Large intestine (tissue), 3 donors: ENCODE data around the gene C10orf105. TPM values are rescaled to one million over a fixed set of nuclear protein-coding genes. Genes with fewer than 3 reads are reported as not detected.

Experiments used
- DNase-seq, 2 donors: peaks; one replicate each; pipeline versions ENCODE4 v3.0.0 to v3.0.0-alpha.2; 2013
- H3K27ac ChIP-seq: one replicate; pipeline ENCODE4 v1.5.1; 2013; ENCODE audit warnings: low read length
- H3K27me3 ChIP-seq: 2 replicates; pipeline ENCODE4 v1.6.1; 2013; ENCODE audit warnings: low read length; ENCODE audit not compliant: control insufficient read depth, insufficient read depth
- H3K36me3 ChIP-seq: 2 replicates; pipeline ENCODE4 v1.6.1; 2013; ENCODE audit warnings: low read length; ENCODE audit not compliant: control insufficient read depth, insufficient read depth
- H3K4me1 ChIP-seq: one replicate; pipeline ENCODE4 v1.6.1; 2013; ENCODE audit warnings: low read length; ENCODE audit not compliant: control insufficient read depth, insufficient read depth
- H3K4me3 ChIP-seq: one replicate; pipeline ENCODE4 v1.5.1; 2013; ENCODE audit warnings: low read length
- H3K9me3 ChIP-seq: one replicate; pipeline ENCODE4 v1.6.1; 2013; ENCODE audit warnings: mild to moderate bottlenecking, low read depth, low read length, moderate library complexity; ENCODE audit not compliant: control insufficient read depth
- WGBS: methylation state at CpG from one replicate; pipeline ENCODE4 v1.1.5; 2013; ENCODE audit warnings: low lambda C conversion rate; ENCODE audit not compliant: insufficient coverage; 5-methylcytosine and 5-hydroxymethylcytosine counted together
- polyA plus RNA-seq: library from polyadenylated mRNA; unstranded; fragments of 120-200 nt; gene quantifications from one replicate; pipeline ENCODE4 v1.2.1, GENCODE V29; 2013

The C10orf105 gene
- polyA plus RNA-seq, 1 donor = 0.27 TPM

DNA sequence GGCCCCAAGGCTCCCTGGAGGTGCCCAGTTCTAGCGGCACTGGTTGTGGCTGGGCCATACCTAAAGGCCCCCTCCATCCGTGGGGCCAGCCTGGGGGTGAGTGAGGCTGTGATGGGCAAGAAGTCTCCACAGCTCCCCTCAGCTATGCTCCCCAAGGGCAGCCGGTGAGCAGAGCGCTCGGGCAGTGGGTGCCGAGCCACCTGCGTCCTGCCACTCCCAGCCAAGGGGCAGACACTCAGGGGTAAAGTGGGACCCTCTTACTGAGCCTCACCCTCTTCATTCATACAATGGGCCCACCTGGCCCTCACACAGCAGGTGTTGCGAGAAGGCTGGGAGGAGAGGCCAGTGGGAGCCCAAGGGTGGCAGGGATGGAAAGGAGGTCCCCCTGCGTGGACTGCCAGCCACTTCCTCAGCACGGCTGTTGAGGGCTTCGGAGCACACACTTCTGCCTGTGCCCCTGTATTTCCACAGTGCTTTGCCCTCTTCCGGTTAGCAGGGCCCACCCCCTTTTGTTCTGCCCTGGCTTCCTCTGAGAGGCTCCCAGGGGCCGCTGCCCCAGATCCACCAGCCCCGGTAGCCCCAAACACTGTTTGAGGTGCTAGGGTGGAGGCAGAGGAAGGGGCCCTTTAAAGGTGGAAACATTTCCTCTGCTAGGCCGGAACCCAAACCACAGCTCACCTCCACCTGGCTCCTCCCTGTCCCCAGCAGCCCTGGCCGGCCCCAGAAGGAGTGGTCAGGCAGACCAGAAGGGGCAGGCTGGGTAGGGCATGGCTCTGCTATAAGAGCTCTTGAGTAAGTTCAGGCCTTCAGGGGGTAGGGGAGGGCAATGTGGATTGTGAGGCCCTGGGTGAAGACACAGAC lies 16.4 kb upstream of the C10orf105 start:
- H3K4me1 ChIP-seq = peaks cover 14% of the 10 kb centered on the region
- no peaks in the 10 kb centered on the region for H3K27me3 ChIP-seq
- no peak overlapping the region for H3K4me3 ChIP-seq
- no peak for DNase-seq
- no peaks in the 10 kb centered on the region for H3K36me3 ChIP-seq
- H3K27ac ChIP-seq = no peak overlapping the region
- WGBS = no CpG with 5 or more reads among the region's 16 CpGs
- H3K9me3 ChIP-seq = no peaks in the 10 kb centered on the region

DNA sequence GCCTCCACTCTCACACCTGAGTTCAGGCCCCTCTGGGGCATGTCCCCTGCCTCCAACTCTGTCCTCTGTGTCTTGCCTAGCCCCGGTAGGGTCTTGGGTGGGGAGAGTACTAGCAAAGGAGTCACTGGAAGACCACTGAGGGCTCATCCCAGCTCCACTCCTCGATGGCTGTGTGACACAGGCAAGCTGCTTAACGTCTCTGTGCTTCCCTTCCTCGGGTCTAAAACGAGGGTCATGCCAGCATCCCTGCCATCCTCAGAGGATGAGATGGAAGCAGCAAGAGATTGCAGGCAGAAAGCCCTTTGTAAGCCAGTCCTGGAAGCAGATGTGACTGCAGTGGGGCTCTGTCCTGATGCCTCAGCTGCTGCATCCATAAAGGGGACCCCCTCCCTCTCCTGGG lies 15.2 kb upstream of the C10orf105 start:
- H3K4me1 ChIP-seq = peaks cover 10% of the 10 kb centered on the region
- no peaks in the 10 kb centered on the region for H3K9me3 ChIP-seq
- WGBS = no CpG with 5 or more reads among the region's 5 CpGs
- no peaks in the 10 kb centered on the region for H3K36me3 ChIP-seq
- H3K27me3 ChIP-seq = no peaks in the 10 kb centered on the region
- no peak overlapping the region for H3K4me3 ChIP-seq
- DNase-seq = no peak
- no peak overlapping the region for H3K27ac ChIP-seq

DNA sequence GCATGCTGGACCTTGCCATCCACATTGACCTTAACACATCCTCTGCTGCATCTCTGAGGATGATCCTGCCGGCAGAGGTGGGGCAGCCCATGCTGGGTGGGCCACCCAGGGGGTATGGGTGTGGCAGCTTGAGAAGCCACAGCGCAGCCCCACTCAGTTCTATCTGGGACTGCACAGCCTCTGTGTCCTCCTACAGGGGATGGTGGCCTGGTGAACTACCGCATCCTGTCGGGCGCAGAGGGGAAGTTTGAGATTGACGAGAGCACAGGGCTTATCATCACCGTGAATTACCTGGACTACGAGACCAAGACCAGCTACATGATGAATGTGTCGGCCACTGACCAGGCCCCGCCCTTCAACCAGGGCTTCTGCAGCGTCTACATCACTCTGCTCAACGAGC lies 12.2 kb upstream of the C10orf105 start:
- no peak overlapping the region for H3K4me3 ChIP-seq
- H3K27me3 ChIP-seq = no peaks in the 10 kb centered on the region
- H3K27ac ChIP-seq = no peak overlapping the region
- H3K36me3 ChIP-seq = no peaks in the 10 kb centered on the region
- no CpG with 5 or more reads among the region's 12 CpGs for WGBS
- H3K9me3 ChIP-seq = no peaks in the 10 kb centered on the region
- H3K4me1 ChIP-seq = peaks cover 34% of the 10 kb centered on the region
- no peak for DNase-seq

DNA sequence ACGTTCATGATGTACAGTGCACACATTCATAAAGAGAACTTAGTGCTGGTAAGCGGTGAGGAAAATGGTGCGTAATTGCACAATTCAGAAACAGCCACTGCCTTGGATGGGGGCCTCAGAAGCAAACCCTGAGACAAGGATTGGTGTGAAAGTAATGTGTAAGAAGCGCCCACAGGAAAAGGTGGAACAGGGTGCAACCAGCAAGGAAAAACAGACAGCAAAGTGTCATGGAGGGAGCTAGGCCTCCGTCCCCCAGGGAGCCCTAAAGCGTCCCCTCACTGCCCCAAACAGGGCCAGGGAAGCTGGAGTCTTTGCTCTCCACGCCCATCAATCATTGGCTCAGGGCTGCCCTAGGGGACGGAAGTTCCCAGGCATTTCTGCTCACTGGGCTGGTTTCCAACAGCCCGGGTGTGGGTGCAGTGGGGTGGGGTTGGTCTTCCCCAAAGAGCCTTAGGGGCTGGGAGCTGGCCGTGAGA lies 9.6 kb upstream of the C10orf105 start:
- H3K9me3 ChIP-seq = no peaks in the 10 kb centered on the region
- H3K4me3 ChIP-seq = no peak overlapping the region
- DNase-seq = peak in 1 of 2 donors; percentile 74
- H3K27ac ChIP-seq = peak overlapping the region; percentile 35
- no CpG with 5 or more reads among the region's 10 CpGs for WGBS
- no peaks in the 10 kb centered on the region for H3K36me3 ChIP-seq
- H3K4me1 ChIP-seq = peaks cover 38% of the 10 kb centered on the region
- no peaks in the 10 kb centered on the region for H3K27me3 ChIP-seq

DNA sequence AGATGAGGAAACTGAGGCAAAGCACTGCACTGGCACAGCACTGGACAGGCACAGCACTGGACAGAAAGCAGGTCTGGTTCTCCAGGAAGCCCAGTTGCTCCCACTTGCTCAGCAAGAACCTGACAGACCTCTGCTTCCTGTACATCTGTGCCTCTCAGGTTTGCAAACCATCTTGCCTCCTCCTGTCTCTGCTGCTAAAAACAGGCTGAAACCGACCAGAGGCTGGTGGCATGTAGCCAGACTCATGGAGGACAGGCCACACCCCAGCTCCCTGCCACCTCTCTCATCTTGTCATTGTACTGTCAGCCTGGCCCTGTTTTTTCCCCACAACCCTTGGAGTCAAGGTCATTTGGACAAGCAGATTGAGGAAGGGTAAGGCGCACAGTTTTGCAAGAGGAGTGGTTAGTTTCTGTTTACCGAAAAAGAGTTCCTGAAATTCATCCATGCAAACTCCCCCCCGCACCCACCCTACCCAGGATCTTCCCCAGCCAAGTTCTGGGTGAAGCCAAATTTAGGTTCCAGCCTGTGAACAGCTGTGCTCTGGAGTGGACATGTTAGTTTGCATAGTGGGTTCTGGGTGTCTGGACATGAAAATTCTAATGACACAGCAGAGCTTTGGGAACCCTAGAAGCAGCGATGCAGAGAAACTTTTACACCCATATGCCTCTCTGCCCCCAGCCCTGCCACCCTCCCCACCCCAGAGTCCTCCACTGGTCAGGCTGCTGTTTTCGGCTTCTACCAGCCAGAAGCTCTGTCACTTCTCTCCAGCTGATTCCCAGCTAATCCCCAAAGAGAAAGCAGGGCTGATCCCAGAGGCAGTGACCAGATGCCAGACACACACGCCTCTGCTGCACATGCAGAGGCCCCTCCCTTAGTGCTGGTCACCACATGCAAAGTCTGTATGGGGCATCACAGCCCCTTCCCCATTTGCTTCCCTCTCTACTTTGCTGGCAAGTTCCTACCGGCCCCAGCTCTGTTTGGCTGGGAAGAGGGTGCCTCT lies 8.5 kb upstream of the C10orf105 start:
- Histone ChIP-seq H3K36me3 (no peaks in the 10 kb centered on the region), H3K27me3 (no peaks in the 10 kb centered on the region), H3K27ac (peak overlapping the region; percentile 48), H3K9me3 (no peaks in the 10 kb centered on the region), H3K4me3 (no peak overlapping the region), H3K4me1 (peaks cover 38% of the 10 kb centered on the region)
- peak; percentile 61 to 64 for DNase-seq
- no CpG with 5 or more reads among the region's 8 CpGs for WGBS

DNA sequence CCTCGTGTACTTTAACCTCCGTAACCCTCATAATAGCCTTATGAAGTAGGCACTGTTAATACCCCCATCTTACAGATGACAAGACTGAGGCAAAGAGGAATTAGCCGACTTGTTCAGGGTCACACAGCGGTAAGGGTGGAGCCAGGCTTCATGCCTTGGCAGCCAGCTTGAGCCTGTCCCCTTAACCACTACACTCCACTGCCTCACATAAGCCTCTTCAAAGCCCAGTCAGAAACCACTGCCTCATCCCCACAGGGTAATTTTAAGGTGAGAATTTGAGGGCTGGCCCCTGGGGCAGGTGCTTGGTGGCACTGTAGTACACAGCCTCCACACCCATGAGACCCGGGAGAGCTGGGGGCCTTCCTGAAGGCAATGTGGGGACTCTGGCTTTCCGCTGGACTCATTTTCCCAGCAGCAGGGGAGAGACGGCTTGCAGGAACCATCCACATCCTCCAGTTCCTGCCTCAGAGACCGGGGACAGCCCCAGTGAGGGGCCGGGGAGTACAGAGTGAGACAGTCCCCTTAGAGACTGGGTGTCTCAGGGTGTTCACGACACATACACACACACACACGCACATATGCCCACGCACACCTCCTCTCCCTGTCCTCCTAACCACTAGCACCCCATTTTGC lies 7.6 kb upstream of the C10orf105 start:
- no peaks in the 10 kb centered on the region for H3K27me3 ChIP-seq
- H3K4me1 ChIP-seq = peaks cover 38% of the 10 kb centered on the region
- DNase-seq = no peak
- no peaks in the 10 kb centered on the region for H3K9me3 ChIP-seq
- H3K27ac ChIP-seq = peak overlapping the region; percentile 48
- H3K36me3 ChIP-seq = no peaks in the 10 kb centered on the region
- H3K4me3 ChIP-seq = no peak overlapping the region
- WGBS = no CpG with 5 or more reads among the region's 12 CpGs

DNA sequence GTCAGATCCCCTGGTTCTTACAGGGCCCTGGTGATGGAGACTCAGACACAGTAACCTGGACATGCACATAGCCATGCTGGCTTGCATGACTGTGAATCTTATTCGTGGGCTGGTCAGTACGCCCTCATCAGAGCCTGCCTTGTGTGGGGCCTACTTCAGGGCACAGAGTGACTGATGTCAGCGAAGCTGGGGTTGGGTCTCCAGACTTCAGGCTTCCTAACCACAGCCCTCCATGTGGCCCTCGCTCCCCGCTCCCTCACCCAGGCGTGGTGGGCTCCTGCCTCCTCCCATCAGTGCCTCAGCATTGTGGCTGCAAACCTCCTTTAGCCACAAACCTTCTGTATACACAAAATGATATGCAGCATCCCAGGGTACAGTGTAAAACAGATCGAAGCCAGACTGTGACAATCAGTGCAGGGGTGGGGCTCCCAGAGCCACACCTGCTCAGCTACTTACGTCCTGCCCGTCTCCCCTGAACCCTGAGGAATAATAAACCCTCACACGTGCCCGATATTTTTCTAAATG lies 7.1 kb upstream of the C10orf105 start:
- Histone ChIP-seq H3K36me3 (no peaks in the 10 kb centered on the region), H3K9me3 (no peaks in the 10 kb centered on the region), H3K27ac (no peak overlapping the region), H3K4me1 (peaks cover 38% of the 10 kb centered on the region), H3K27me3 (no peaks in the 10 kb centered on the region), H3K4me3 (no peak overlapping the region)
- peak; percentile 61 to 77 for DNase-seq
- WGBS = no CpG with 5 or more reads among the region's 11 CpGs

DNA sequence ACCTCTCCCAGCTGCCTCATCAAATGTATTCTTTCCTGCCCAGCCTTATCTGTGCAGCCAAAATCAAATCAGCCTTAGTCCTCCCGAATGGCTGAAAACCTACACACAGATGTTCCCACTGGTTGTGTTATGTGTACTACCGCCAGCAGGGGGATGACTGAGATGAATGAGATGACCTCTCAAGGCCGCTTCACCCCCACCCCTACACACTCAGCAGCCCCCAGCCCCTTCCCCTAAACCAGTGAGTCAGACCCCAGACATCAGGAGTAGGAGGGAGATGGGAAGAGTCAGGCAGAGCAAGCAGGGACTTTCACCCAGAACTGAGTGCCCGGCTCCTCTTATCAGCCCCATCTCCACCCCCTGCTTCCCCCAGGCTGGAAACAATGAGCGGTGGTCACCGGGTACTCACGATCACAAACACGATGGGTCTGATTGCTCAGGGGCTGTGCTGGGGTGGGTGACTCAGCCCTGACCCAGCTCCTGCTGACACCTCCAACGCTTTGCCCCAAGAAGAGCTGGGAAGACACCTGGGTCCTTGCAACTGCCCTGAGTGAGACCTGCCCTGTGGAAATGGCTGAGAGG lies 6.5 kb upstream of the C10orf105 start:
- H3K27ac ChIP-seq = no peak overlapping the region

DNA sequence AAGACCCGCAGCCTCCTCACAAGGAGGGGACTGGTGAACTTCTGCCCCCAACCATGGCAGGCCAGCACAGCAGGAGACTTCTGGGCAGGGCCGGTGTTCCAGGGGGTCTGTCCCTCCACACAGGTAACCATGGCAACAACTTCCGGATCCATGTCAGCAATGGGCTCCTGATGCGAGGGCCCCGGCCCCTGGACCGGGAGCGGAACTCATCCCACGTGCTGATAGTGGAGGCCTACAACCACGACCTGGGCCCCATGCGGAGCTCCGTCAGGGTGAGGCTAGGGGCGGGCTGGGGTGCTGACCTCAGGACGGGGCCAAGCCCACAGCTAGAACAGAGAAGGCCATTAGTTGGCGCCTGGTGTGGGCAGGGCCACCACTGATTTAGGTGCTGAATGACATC lies 5.7 kb upstream of the C10orf105 start:
- H3K27ac ChIP-seq = no peak overlapping the region
- no peak overlapping the region for H3K4me3 ChIP-seq
- no peak for DNase-seq
- no peaks in the 10 kb centered on the region for H3K9me3 ChIP-seq
- H3K4me1 ChIP-seq = peaks cover 41% of the 10 kb centered on the region
- no peaks in the 10 kb centered on the region for H3K36me3 ChIP-seq
- no CpG with 5 or more reads among the region's 14 CpGs for WGBS
- H3K27me3 ChIP-seq = no peaks in the 10 kb centered on the region

More for the DNA sequence above, 6.5 kb upstream of the C10orf105 start:
- H3K4me3 ChIP-seq = no peak overlapping the region
- H3K36me3 ChIP-seq = no peaks in the 10 kb centered on the region
- H3K27me3 ChIP-seq = no peaks in the 10 kb centered on the region
- peaks cover 38% of the 10 kb centered on the region for H3K4me1 ChIP-seq
- WGBS = no CpG with 5 or more reads among the region's 9 CpGs
- DNase-seq = no peak
- no peaks in the 10 kb centered on the region for H3K9me3 ChIP-seq
